PFSK-1 (cell line): ENCODE measurements around the gene EHMT2.

Experiments used
- FOXP2 ChIP-seq: optimal IDR thresholded peaks from 2 replicates; pipeline ENCODE3; 2011; ENCODE audit warnings: borderline replicate concordance, control low read depth, inconsistent platforms; ENCODE audit not compliant: insufficient read depth; ENCODE audit errors: extremely low read length, extremely low read depth
- POLR2AphosphoS5 ChIP-seq: IDR thresholded peaks from 2 replicates; pipeline ENCODE4 v1.6.1; 2012; ENCODE audit warnings: low read depth, mild to moderate bottlenecking, control low read depth, low read length, moderate library complexity
- SIN3A ChIP-seq: IDR thresholded peaks from 2 replicates; pipeline ENCODE4 v1.6.1; 2012; ENCODE audit warnings: mild to moderate bottlenecking, low read length, moderate library complexity, borderline replicate concordance; ENCODE audit not compliant: insufficient read depth
- TAF1 ChIP-seq: IDR thresholded peaks from 2 replicates; pipeline ENCODE4 v1.6.1; 2012; ENCODE audit warnings: low read length, control low read depth, borderline replicate concordance; ENCODE audit not compliant: insufficient read depth
- TF ChIP-seq, protein P1 (sequence below), 2 experiments: IDR thresholded peaks; 2 replicates each; pipeline versions ENCODE4 v1.6.1 to v1.8.0; 2011 to 2012; ENCODE audit warnings: low read depth in 2 of 2, low read length in 2 of 2, control low read depth in 1 of 2, inconsistent platforms in 1 of 2, mild to moderate bottlenecking in 1 of 2, moderate library complexity in 1 of 2; ENCODE audit not compliant: insufficient read depth in 1 of 2

DNA sequence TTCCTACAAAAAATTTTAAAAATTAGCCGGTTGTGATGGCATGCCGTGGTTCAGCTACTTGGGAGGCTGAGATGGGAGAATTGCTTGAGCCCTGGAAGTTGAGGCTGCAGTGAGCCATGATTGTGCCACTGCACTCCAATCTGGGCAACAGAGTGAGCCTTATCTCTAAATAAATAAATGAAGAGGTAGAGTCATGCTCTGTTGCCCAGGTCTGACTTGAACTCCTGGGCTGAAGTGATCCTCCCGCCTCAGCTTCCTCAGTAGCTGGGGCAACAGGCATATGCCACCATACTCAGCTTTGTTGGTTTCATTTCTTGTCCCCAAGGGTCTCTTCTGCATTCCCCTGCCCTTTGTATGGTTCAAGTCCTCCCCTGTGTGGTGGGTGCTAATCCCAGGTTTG, 53.0 kb downstream of the EHMT2 start:
- TF ChIP-seq POLR2AphosphoS5 (no peak), TAF1 (no peak), FOXP2 (no peak), SIN3A (no peak)
- TF ChIP-seq, protein P1, sequence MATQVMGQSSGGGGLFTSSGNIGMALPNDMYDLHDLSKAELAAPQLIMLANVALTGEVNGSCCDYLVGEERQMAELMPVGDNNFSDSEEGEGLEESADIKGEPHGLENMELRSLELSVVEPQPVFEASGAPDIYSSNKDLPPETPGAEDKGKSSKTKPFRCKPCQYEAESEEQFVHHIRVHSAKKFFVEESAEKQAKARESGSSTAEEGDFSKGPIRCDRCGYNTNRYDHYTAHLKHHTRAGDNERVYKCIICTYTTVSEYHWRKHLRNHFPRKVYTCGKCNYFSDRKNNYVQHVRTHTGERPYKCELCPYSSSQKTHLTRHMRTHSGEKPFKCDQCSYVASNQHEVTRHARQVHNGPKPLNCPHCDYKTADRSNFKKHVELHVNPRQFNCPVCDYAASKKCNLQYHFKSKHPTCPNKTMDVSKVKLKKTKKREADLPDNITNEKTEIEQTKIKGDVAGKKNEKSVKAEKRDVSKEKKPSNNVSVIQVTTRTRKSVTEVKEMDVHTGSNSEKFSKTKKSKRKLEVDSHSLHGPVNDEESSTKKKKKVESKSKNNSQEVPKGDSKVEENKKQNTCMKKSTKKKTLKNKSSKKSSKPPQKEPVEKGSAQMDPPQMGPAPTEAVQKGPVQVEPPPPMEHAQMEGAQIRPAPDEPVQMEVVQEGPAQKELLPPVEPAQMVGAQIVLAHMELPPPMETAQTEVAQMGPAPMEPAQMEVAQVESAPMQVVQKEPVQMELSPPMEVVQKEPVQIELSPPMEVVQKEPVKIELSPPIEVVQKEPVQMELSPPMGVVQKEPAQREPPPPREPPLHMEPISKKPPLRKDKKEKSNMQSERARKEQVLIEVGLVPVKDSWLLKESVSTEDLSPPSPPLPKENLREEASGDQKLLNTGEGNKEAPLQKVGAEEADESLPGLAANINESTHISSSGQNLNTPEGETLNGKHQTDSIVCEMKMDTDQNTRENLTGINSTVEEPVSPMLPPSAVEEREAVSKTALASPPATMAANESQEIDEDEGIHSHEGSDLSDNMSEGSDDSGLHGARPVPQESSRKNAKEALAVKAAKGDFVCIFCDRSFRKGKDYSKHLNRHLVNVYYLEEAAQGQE (IDR thresholded peaks at IDR 0.05; ENCODE audit: insufficient read depth in 1 of 2, low read depth in 2 of 2, low read length in 2 of 2): no peak
